IPS-11a (cell line): ENCODE data around the gene CBY1.

ENCODE experiments used
- H3K4me3 ChIP-seq: one replicate; pipeline ENCODE4 v1.5.1; 2013; ENCODE audit warnings: low read depth, low read length, control low read depth

Gene CBY1

GRCh38 chr22:38721551-38721950 lies 65.1 kb downstream of the CBY1 start:
- no peak overlapping the region for H3K4me3 ChIP-seq
